Rectal smooth muscle tissue (tissue), 1 donor: ENCODE data around the gene SNRPA.
"Not testable (repeated sequence)": the region's sequence is repeated elsewhere in the genome, so short reads cannot be mapped to it uniquely, and the experiment has no call there.

Source experiments
- H3K27ac ChIP-seq: one replicate; pipeline ENCODE4 v1.7.0; 2013; ENCODE audit warnings: low read depth, low read length, inconsistent platforms
- H3K27me3 ChIP-seq: one replicate; pipeline ENCODE4 v1.7.0; 2013; ENCODE audit warnings: low read length; ENCODE audit not compliant: control insufficient read depth, insufficient read depth
- H3K36me3 ChIP-seq: one replicate; pipeline ENCODE4 v1.7.0; 2013; ENCODE audit warnings: low read length; ENCODE audit not compliant: control insufficient read depth, insufficient read depth
- H3K4me1 ChIP-seq: one replicate; pipeline ENCODE4 v1.7.0; 2013; ENCODE audit warnings: low read length; ENCODE audit not compliant: control insufficient read depth, insufficient read depth
- H3K4me3 ChIP-seq: one replicate; pipeline ENCODE4 v1.7.0; 2013; ENCODE audit warnings: low read length
- H3K9ac ChIP-seq: one replicate; pipeline ENCODE4 v1.7.0; 2013; ENCODE audit warnings: low read length

SNRPA gene

DNA sequence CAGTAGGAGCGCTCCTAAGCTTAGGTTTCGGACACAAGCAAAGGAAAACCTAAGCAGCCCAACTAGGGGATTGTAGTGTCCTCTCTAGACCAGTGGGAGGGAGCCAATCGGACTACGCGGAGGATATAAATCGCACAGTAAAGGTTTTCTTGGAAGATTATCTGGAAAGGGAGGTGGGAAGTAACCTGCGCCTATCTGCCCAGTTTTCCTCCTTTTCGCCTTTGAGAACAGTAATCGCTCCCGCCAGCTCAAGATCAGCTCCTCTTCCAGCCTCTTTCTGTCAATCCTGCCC is 26.6 kb downstream of the SNRPA start:
- H3K9ac ChIP-seq = peak overlapping the region; percentile 94
- H3K4me1 ChIP-seq = peaks cover 13% of the 10 kb centered on the region
- H3K36me3 ChIP-seq = peaks cover 4% of the 10 kb centered on the region
- H3K27me3 ChIP-seq = no peaks in the 10 kb centered on the region
- H3K27ac ChIP-seq = peak overlapping the region; percentile 95
- H3K4me3 ChIP-seq = peak overlapping the region; percentile 81

DNA sequence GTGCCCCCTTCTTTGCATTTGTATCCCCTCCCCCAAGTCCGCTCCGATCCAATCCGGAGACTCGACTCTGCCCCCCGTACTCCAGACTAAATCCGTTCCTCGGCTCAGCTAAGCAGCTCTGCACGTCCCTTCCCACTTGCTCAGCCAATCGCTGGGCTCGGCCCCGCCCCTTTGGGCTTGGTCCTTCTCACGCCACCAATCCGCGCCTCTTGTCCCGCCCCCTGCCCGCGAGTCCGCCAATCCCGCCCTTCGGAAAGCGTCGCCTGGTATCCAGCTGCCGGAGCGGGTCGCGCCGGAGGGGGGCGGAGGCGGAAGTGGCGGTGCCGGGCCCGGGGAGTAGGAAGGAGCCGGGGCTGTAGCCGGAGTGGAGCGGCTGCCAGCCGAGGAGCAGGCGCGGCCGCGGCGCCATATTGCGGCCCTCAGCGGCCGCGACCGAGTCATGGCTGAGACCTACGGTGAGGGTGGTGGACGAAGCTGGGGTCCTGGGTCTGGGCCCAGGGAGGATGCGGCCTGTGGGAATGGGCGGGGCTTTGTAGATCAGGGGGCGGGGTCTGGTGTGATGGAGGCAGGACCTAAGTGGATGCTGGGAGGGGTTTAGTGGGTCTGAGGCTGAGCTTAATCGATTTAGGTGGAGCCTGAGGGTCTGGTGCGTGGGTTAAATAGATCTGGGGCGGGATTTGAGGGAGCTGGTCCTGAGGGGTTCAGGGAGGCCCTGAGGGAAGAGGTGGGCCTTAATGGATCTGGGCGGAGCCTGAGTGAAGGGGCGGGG is 27.1 kb downstream of the SNRPA start, which contains the start of gene RAB4B:
TSS of gene RAB4B (plus strand) at position 311 of the 769 bp plus-strand sequence. CDS start at position 440, 129 bp downstream.
- H3K4me3 ChIP-seq = peak within 1 kb of the TSS; percentile 89
- peaks cover 13% of the 10 kb centered on the region for H3K4me1 ChIP-seq
- H3K9ac ChIP-seq = peak within 1 kb of the TSS; percentile 94
- H3K36me3 ChIP-seq = peaks cover 4% of the 10 kb centered on the region
- H3K27me3 ChIP-seq = no peaks in the 10 kb centered on the region
- H3K27ac ChIP-seq = peak within 1 kb of the TSS; percentile 97

DNA sequence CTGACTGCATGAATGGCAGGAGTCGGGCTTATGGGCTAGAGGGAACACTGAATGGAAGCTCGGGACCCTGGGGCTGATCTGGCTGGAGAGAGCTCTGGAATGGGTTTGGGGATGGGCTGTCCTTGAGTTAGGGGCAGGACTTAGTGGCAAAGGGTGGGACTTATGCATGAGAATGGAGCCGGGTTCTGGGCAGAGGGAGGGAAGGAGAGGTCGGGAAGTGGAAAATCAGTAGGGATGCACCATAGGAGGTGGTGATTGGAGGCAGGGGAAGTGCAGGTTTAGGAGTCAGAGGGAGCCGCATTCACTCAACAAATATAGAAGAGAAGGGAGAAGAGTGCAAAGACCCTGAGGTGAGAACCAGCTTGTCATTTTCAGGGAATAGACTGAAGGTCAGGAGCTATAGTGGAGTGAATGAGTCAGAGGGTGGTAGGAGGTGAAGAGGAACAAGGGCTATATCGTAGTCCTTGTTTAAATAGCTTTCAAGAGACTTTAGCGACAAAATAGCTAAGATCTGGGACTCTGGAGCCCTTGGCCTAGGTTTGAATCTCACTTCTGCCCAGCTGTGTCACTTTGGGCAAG is 27.8 kb downstream of the SNRPA start:
- Histone ChIP-seq H3K9ac (peak overlapping the region; percentile 93), H3K4me3 (peak overlapping the region; percentile 89), H3K27ac (peak overlapping the region; percentile 97), H3K27me3 (no peaks in the 10 kb centered on the region), H3K4me1 (peaks cover 13% of the 10 kb centered on the region), H3K36me3 (peaks cover 4% of the 10 kb centered on the region)

DNA sequence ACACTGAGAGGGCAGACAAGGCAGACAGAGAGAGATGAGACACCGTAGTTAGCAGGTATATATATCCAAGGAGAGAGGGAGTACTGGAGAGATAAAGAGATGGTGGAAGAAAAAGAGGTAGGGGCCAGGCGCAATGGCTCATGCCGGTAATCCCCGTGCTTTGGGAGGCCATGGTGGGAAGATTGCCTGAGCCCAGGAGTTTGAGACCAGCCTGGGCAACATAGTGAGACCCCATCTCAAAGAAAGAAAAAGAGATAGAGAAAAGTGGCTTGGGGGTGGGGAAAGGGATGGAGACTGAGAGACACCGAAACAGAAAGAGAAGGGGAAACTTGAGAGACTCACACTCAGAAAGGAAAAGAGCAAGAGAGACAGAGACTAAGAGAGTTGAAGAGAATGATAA is 29.6 kb downstream of the SNRPA start:
- Histone ChIP-seq H3K36me3 (peaks cover 4% of the 10 kb centered on the region), H3K4me3 (no peak overlapping the region), H3K27me3 (no peaks in the 10 kb centered on the region)

DNA sequence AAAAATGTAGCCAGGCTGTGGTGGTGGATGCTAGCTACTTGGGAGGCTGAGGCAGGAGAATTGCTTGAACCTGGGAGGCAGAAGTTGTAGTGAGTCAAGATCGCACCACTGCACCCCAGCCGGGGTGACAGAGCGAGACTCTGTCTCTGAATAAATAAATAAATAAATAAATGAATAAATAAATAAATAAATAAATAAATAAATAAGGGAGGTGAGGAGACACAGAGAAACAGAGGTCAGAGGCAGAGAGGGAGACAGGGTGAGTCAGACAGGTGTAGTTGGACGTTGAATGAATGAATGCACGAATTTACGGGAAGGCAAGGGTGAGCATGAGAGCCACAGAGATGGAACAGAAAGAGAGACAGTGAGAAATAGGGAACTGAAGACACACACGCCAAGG is 30.1 kb downstream of the SNRPA start:
- Histone ChIP-seq H3K27me3 (no peaks in the 10 kb centered on the region), H3K4me1 (peaks cover 13% of the 10 kb centered on the region), H3K9ac (no peak overlapping the region), H3K36me3 (peaks cover 4% of the 10 kb centered on the region), H3K27ac (no peak overlapping the region), H3K4me3 (no peak overlapping the region)

More for the DNA sequence above, 29.6 kb downstream of the SNRPA start:
- Histone ChIP-seq H3K9ac (no peak overlapping the region), H3K4me1 (peaks cover 13% of the 10 kb centered on the region), H3K27ac (no peak overlapping the region)

DNA sequence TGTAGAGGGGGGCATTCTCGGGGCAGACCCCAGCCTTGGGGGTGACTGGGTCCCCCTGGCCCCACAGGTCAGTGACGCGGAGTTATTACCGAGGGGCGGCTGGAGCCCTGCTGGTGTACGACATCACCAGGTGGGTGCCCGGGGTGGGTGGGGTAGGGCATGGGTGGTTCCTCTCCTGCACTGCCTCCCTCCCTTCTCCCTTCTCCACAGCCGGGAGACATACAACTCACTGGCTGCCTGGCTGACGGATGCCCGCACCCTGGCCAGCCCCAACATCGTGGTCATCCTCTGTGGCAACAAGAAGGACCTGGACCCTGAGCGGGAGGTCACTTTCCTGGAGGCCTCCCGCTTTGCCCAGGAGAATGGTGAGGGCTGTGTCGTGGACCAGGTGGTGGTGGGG is 32.7 kb downstream of the SNRPA start:
- Histone ChIP-seq H3K27ac (no peak overlapping the region), H3K27me3 (no peaks in the 10 kb centered on the region), H3K9ac (no peak overlapping the region), H3K4me3 (no peak overlapping the region), H3K36me3 (peaks cover 4% of the 10 kb centered on the region), H3K4me1 (peaks cover 6% of the 10 kb centered on the region)

DNA sequence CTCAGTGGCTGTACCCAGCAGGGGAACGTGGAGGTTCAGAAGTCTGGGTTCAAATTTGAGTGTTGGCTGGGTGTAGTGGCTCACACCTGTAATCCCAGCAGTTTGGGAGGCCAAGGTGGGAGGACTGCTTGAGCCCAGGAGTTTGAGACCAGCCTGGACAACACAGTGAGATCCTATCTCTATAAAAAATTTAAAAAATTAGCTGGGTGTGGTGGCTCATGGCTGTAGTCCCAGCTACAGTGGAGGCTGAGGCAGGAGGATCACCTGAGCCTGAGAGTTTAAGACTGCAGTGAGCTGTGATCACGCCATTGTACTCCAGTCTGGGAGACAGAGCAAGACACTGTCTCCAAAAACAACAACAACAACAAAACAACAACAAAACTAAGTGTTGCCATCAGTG is 33.1 kb downstream of the SNRPA start:
- not testable (repeated sequence) for H3K27ac ChIP-seq, H3K9ac ChIP-seq, H3K4me3 ChIP-seq, H3K27me3 ChIP-seq, H3K36me3 ChIP-seq, H3K4me1 ChIP-seq

DNA sequence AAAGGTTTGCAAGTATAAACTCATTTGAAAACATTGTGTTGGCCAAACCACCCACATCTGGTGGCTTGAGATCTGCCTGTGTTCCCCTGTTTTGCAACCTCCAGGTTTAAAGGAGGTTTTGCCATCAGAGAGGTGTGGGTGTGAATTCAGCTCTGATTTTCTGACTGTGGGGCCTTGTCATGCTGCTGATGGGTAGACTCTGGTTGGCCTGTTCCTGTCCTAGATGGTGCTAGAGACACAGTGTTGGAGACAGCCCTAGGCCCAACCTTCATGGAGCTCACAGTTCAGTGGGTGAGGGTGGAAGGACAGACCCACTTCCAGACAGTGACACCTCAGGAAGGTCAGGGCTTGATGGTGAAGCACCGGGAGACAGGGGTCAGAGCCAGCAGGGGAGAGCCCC is 34.5 kb downstream of the SNRPA start:
- Histone ChIP-seq H3K27ac (no peak overlapping the region), H3K36me3 (peaks cover 4% of the 10 kb centered on the region), H3K9ac (no peak overlapping the region), H3K4me3 (no peak overlapping the region), H3K4me1 (no peaks in the 10 kb centered on the region), H3K27me3 (no peaks in the 10 kb centered on the region)

DNA sequence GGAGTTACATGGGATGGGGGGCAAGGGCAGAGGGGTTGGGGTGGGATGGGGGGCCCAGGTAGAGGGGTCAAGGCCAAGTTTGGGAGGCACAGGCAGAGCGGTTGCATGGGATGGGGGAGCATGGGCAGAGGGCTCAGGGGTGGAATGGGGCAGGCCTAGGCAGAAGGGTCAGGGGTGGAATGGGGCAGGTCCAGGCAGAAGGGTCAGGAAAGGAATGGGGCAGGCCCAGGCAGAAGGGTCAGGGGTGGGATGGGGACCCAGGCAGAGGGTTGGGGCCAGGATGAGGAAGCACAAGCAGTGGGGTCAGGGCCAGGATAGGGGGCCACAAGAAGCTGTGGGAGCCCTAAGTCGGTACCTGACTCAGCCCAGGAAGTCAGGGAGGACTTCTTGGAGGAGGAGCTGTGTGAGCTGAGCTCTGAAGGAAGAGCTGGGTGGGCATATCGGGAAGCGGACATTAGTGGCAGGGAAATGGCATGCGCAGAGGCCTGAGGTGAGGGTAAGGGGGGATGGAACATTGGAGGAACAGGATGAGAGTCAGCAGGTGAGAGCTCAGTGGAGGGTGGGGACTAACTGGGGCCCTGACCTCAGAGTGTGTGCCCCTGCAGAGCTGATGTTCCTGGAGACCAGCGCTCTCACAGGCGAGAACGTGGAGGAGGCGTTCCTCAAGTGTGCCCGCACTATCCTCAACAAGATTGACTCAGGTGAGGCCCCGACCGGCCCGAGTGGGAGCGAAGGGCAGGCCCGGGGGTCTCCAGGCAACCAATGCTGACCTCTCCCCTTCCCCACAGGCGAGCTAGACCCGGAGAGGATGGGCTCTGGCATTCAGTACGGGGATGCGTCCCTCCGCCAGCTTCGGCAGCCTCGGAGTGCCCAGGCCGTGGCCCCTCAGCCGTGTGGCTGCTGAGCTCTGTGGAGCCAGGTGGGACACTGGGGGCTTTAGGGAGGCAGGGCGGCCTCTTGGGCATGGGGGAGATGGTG is 35.3 kb downstream of the SNRPA start:
- Histone ChIP-seq H3K9ac (no peak overlapping the region), H3K36me3 (peaks cover 3% of the 10 kb centered on the region), H3K27me3 (no peaks in the 10 kb centered on the region), H3K4me3 (no peak overlapping the region), H3K27ac (no peak overlapping the region), H3K4me1 (no peaks in the 10 kb centered on the region)

DNA sequence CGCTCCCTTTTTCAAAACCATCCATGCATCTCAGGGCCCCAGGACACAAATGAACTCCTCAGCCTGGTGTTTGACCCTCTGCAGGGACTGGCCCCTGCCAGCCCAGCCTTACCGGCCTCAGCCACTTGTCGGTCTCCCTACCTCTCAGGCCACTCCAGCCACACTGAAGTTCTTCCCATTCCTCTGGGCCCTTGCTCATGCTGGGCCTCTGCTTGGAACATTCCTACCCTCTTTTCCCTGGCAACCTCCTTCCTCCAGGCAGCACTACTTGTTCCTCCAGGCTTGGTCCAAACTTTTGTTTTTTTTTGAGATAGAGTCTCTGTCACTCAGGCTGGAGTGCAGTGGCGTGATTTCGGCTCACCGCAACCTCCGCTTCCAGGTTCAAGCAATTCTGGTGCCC is 40.3 kb downstream of the SNRPA start:
- H3K4me1 ChIP-seq = no peaks in the 10 kb centered on the region
- no peaks in the 10 kb centered on the region for H3K27me3 ChIP-seq
- H3K36me3 ChIP-seq = no peaks in the 10 kb centered on the region
- no peak overlapping the region for H3K4me3 ChIP-seq
- no peak overlapping the region for H3K27ac ChIP-seq
- H3K9ac ChIP-seq = no peak overlapping the region

DNA sequence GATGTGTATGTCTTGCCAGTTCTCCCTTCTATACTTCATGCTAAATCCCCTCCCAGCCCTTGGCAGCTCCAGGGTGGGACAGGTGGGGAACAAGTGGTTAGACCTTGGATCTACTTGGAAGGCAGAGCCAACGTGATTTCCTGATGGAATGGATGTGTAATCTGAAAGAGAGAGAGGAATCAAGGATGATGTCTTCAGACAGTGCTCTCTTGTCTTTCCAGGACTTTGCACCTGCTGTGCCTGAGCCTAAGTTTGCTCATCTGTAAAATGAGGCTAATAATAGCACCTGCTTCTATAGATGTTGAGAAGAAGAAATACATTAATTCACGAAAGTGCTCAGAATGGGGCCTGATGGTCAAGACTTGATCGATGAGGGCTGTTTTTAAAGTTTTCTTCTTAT is 41.0 kb downstream of the SNRPA start:
- Histone ChIP-seq H3K36me3 (no peaks in the 10 kb centered on the region), H3K27ac (no peak overlapping the region)

DNA sequence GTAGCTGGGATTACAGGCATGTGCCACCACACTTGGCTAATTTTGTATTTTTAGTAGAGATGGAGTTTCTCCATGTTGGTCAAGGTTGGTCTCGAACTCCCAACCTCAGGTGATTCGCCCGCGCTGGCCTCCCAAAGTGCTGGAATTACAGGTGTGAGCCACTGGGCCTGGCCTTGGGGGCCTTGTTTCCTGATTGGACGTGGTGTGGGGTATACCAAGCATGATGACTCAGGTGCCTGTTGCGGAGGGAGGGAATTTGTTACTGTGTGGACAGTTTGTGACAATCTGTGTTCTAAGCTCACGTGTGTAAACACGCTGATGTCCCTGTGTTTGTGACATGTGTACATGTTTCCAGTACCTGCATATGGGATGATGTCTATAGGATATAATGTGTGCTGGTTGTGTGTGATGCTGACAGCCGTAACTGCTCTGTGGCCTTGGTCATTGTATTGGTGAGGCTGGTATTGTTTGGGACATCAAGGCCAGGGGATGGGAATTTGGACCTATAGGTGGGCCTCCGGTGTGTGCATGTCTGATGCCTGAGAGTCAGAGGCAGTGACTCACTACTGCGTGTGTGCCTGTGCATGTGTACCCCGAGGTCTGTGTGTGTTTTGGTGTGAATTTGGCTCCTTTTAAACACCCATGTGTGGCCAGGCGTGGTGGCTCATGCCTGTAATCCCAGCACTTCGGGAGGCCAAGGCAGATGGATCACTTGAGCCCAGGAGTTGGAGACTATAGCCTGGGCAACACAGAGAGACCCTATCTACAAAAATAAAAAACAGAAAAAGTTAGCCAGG is 46.4 kb downstream of the SNRPA start:
- Histone ChIP-seq H3K27ac (peak overlapping the region; percentile 95), H3K4me3 (peak overlapping the region; percentile 71), H3K9ac (no peak overlapping the region)

More for the DNA sequence above, 41.0 kb downstream of the SNRPA start:
- Histone ChIP-seq H3K4me1 (no peaks in the 10 kb centered on the region), H3K9ac (no peak overlapping the region), H3K27me3 (no peaks in the 10 kb centered on the region), H3K4me3 (no peak overlapping the region)

More for the DNA sequence above, 46.4 kb downstream of the SNRPA start:
- Histone ChIP-seq H3K27me3 (no peaks in the 10 kb centered on the region), H3K4me1 (peaks cover 21% of the 10 kb centered on the region), H3K36me3 (peaks cover 11% of the 10 kb centered on the region)
